Skeletal muscle tissue (tissue), 4 donors: ENCODE results near the gene CAMKK1. TPM values are rescaled to one million over a fixed set of nuclear protein-coding genes. Genes with fewer than 3 reads are reported as not detected.

Source experiments
- H3K27ac ChIP-seq: one replicate; pipeline ENCODE4 v1.7.0; 2013; ENCODE audit warnings: mild to moderate bottlenecking, low read depth, low read length, inconsistent platforms
- H3K27me3 ChIP-seq, 3 donors: one replicate each; pipeline ENCODE4 v1.7.0; 2013; ENCODE audit warnings: low read length in 3 of 3; ENCODE audit not compliant: control insufficient read depth in 3 of 3, insufficient read depth in 3 of 3
- H3K36me3 ChIP-seq, 3 donors: one replicate each; pipeline ENCODE4 v1.7.0; 2013; ENCODE audit warnings: low read length in 3 of 3; ENCODE audit not compliant: control insufficient read depth in 3 of 3, insufficient read depth in 3 of 3
- H3K4me1 ChIP-seq, 3 donors: one replicate each; pipeline ENCODE4 v1.7.0; 2013; ENCODE audit warnings: low read length in 3 of 3, mild to moderate bottlenecking in 3 of 3; ENCODE audit not compliant: control insufficient read depth in 3 of 3, insufficient read depth in 3 of 3
- H3K4me3 ChIP-seq, 3 donors: one replicate each; pipeline ENCODE4 v1.7.0; 2013; ENCODE audit warnings: low read length in 3 of 3
- H3K9ac ChIP-seq, 3 donors: one replicate each; pipeline ENCODE4 v1.7.0; 2013; ENCODE audit warnings: low read length in 3 of 3, mild to moderate bottlenecking in 3 of 3, moderate library complexity in 2 of 3, low read depth in 1 of 3
- H3K9me3 ChIP-seq, 3 donors: one replicate each; pipeline ENCODE4 v1.7.0; 2013; ENCODE audit warnings: low read length in 3 of 3; ENCODE audit not compliant: control insufficient read depth in 3 of 3
- total RNA-seq: library from RNA; depleted of rRNA; stranded (reverse); fragments of >200 nt; gene quantifications from one replicate; pipeline ENCODE4 v1.2.3, GENCODE V29; 2014
- donor health status: Osteomylitis.

The CAMKK1 gene
- total RNA-seq, 1 donor from 2014 or later: 4.2 TPM

- H3K9ac ChIP-seq: no peak overlapping the region
- H3K36me3 ChIP-seq: peaks cover 19 to 33% (median 28%) of the 10 kb centered on the region in 3 donors
- no peak overlapping the region for H3K4me3 ChIP-seq
- H3K27ac ChIP-seq: no peak overlapping the region
- H3K4me1 ChIP-seq: peaks cover 16 to 24% (median 16%) of the 10 kb centered on the region in 3 donors
- no peaks in the 10 kb centered on the region for H3K9me3 ChIP-seq
- no peaks in the 10 kb centered on the region for H3K27me3 ChIP-seq
These were observed 54.6 kb downstream of the CAMKK1 start for GRCh38 chr17:3838206-3838605.

GRCh38 chr17:3836551-3836950, 56.3 kb downstream of the CAMKK1 start:
- Histone ChIP-seq H3K9me3 (no peaks in the 10 kb centered on the region), H3K36me3 (peaks cover 15 to 28% (median 21%) of the 10 kb centered on the region in 3 donors), H3K27me3 (no peaks in the 10 kb centered on the region), H3K4me1 (peaks cover 16 to 24% (median 16%) of the 10 kb centered on the region in 3 donors), H3K9ac (no peak overlapping the region), H3K27ac (peak overlapping the region; percentile 83), H3K4me3 (no peak overlapping the region)

- Histone ChIP-seq H3K36me3 (peaks cover 11 to 21% (median 21%) of the 10 kb centered on the region in 3 donors), H3K4me3 (no peak overlapping the region), H3K9ac (peak overlapping the region in 1 of 3 donors; percentile 24), H3K9me3 (no peaks in the 10 kb centered on the region), H3K27ac (peak overlapping the region; percentile 83), H3K27me3 (no peaks in the 10 kb centered on the region), H3K4me1 (peaks cover 16 to 24% (median 16%) of the 10 kb centered on the region in 3 donors)
These were observed 57.2 kb downstream of the CAMKK1 start for GRCh38 chr17:3835410-3836229.

- H3K4me1 ChIP-seq: peaks cover 16 to 24% (median 16%) of the 10 kb centered on the region in 3 donors
- no peaks in the 10 kb centered on the region for H3K9me3 ChIP-seq
- no peaks in the 10 kb centered on the region for H3K27me3 ChIP-seq
- peaks cover 8 to 15% (median 14%) of the 10 kb centered on the region in 3 donors for H3K36me3 ChIP-seq
- H3K9ac ChIP-seq: peak overlapping the region in 1 of 3 donors; percentile 24
- peak overlapping the region; percentile 83 for H3K27ac ChIP-seq
- H3K4me3 ChIP-seq: no peak overlapping the region
These were observed 58.0 kb downstream of the CAMKK1 start for GRCh38 chr17:3834811-3835210.

GRCh38 chr17:3828852-3829232, 64.0 kb downstream of the CAMKK1 start:
- H3K27ac ChIP-seq: peak overlapping the region; percentile 67
- no peaks in the 10 kb centered on the region for H3K9me3 ChIP-seq
- H3K9ac ChIP-seq: peak overlapping the region in 1 of 3 donors; percentile 8
- H3K4me3 ChIP-seq: no peak overlapping the region
- peaks cover 11 to 22% (median 20%) of the 10 kb centered on the region in 3 donors for H3K36me3 ChIP-seq
- no peaks in the 10 kb centered on the region for H3K27me3 ChIP-seq
- H3K4me1 ChIP-seq: peaks cover 11 to 17% (median 13%) of the 10 kb centered on the region in 3 donors

GRCh38 chr17:3828151-3828851, 64.6 kb downstream of the CAMKK1 start:
- H3K9ac ChIP-seq: no peak overlapping the region
- H3K4me1 ChIP-seq: peaks cover 11 to 17% (median 13%) of the 10 kb centered on the region in 3 donors
- peak overlapping the region; percentile 67 for H3K27ac ChIP-seq
- H3K36me3 ChIP-seq: peaks cover 14 to 23% (median 22%) of the 10 kb centered on the region in 3 donors
- no peak overlapping the region for H3K4me3 ChIP-seq
- H3K27me3 ChIP-seq: no peaks in the 10 kb centered on the region
- no peaks in the 10 kb centered on the region for H3K9me3 ChIP-seq

GRCh38 chr17:3827124-3827773, 65.6 kb downstream of the CAMKK1 start:
- Histone ChIP-seq H3K4me1 (peaks cover 11 to 17% (median 13%) of the 10 kb centered on the region in 3 donors), H3K9me3 (no peaks in the 10 kb centered on the region), H3K27ac (no peak overlapping the region), H3K36me3 (peaks cover 15 to 25% (median 24%) of the 10 kb centered on the region in 3 donors), H3K9ac (no peak overlapping the region), H3K27me3 (no peaks in the 10 kb centered on the region), H3K4me3 (no peak overlapping the region)

GRCh38 chr17:3826191-3826590, 66.7 kb downstream of the CAMKK1 start:
- peaks cover 11 to 17% (median 13%) of the 10 kb centered on the region in 3 donors for H3K4me1 ChIP-seq
- H3K27ac ChIP-seq: no peak overlapping the region
- no peaks in the 10 kb centered on the region for H3K27me3 ChIP-seq
- no peak overlapping the region for H3K9ac ChIP-seq
- H3K4me3 ChIP-seq: no peak overlapping the region
- H3K9me3 ChIP-seq: no peaks in the 10 kb centered on the region
- H3K36me3 ChIP-seq: peaks cover 17 to 33% (median 32%) of the 10 kb centered on the region in 3 donors

GRCh38 chr17:3821101-3821500, 71.8 kb downstream of the CAMKK1 start:
- no peaks in the 10 kb centered on the region for H3K9me3 ChIP-seq
- peaks cover 0 to 3% (median 0%) of the 10 kb centered on the region in 3 donors for H3K4me1 ChIP-seq
- no peak overlapping the region for H3K9ac ChIP-seq
- no peak overlapping the region for H3K4me3 ChIP-seq
- no peak overlapping the region for H3K27ac ChIP-seq
- peaks cover 28 to 60% (median 57%) of the 10 kb centered on the region in 3 donors for H3K36me3 ChIP-seq
- H3K27me3 ChIP-seq: no peaks in the 10 kb centered on the region
